HCT116 (cell line): ENCODE measurements around the gene DCAF5.

Source experiments
- CTCF ChIP-seq, 3 experiments: fragments of 200-600 bp in 1 of 3; sonication (generic) in 1 of 3; IDR thresholded peaks in 2 of 3; conservative IDR thresholded peaks in 1 of 3; 2 replicates each; pipeline ENCODE4 v1.5.1; 2012 to 2017; ENCODE audit warnings: low read depth in 2 of 3, low read length in 2 of 3, antibody characterized with exemption in 1 of 3, borderline replicate concordance in 1 of 3, control low read depth in 1 of 3, mild to moderate bottlenecking in 1 of 3, mixed read lengths in 1 of 3, mixed run types in 1 of 3, moderate library complexity in 1 of 3; ENCODE audit not compliant: insufficient read depth in 1 of 3
- EZH2 ChIP-seq: fragments of 200-600 bp; sonication (generic); IDR thresholded peaks from 2 replicates; pipeline ENCODE4 v1.6.1; 2017; ENCODE audit warnings: antibody characterized with exemption, mixed run types
- EZH2phosphoT487 ChIP-seq: fragments of 200-600 bp; IDR thresholded peaks from 2 replicates; pipeline ENCODE4 v1.6.1; 2018; ENCODE audit warnings: antibody characterized with exemption, borderline replicate concordance
- SRF ChIP-seq: IDR thresholded peaks from 2 replicates; pipeline ENCODE4 v1.6.1; 2012; ENCODE audit warnings: low read depth
- ZNF274 ChIP-seq: fragments of 200-500 bp; sonication (Bioruptor generic); IDR thresholded peaks from 2 replicates; pipeline ENCODE4 v1.6.1; 2014; ENCODE audit warnings: mild to moderate bottlenecking, low read depth, low read length, inconsistent platforms

- TF ChIP-seq EZH2: no peak
- TF ChIP-seq CTCF (IDR thresholded peaks at IDR 0.05 in 2 of 3, conservative IDR thresholded peaks at IDR 0.05 in 1 of 3; ENCODE audit: borderline replicate concordance in 1 of 3, insufficient read depth in 1 of 3, low read depth in 2 of 3, low read length in 2 of 3): no peak
- no peak for TF ChIP-seq SRF
- no peak for TF ChIP-seq ZNF274
- TF ChIP-seq EZH2phosphoT487: no peak
Observed at GRCh38 chr14:69004731-69005431, 148.0 kb downstream of the DCAF5 start.
